Inflammatory macrophage (primary cell): Measurements from ENCODE around the gene CLTRN.
"Not testable (repeated sequence)": the region's sequence is repeated elsewhere in the genome, so short reads cannot be mapped to it uniquely, and the experiment has no call there.

Source experiments
- DNase-seq, 2 donors: peaks; one replicate each; pipeline ENCODE4 v3.0.0-alpha.2; 2020 to 2022

Gene CLTRN

GRCh38 chrX:15647510-15647909, 17.1 kb downstream of the CLTRN start:
- DNase-seq = not testable (repeated sequence)

- no peak for DNase-seq
These were observed 18.1 kb downstream of the CLTRN start for GRCh38 chrX:15646543-15646942.

- DNase-seq = no peak
These were observed 18.6 kb downstream of the CLTRN start for GRCh38 chrX:15646031-15646430.

GRCh38 chrX:15645266-15645665, 19.3 kb downstream of the CLTRN start:
- DNase-seq = no peak

- no peak for DNase-seq
These were observed 20.1 kb downstream of the CLTRN start for GRCh38 chrX:15644560-15644872.

GRCh38 chrX:15643786-15644559, 20.6 kb downstream of the CLTRN start:
- DNase-seq = no peak

GRCh38 chrX:15631637-15632036, 33.0 kb downstream of the CLTRN start:
- DNase-seq = no peak

- no peak for DNase-seq
These were observed 41.6 kb downstream of the CLTRN start for GRCh38 chrX:15623054-15623453.

- no peak for DNase-seq
These were observed 45.4 kb downstream of the CLTRN start for GRCh38 chrX:15619053-15619755.

- DNase-seq = no peak
These were observed 47.5 kb downstream of the CLTRN start for GRCh38 chrX:15617111-15617510.

- no peak for DNase-seq
These were observed 48.1 kb downstream of the CLTRN start for GRCh38 chrX:15616531-15616930.

GRCh38 chrX:15607067-15607466, 57.5 kb downstream of the CLTRN start:
- DNase-seq = no peak

GRCh38 chrX:15606136-15606535, 58.5 kb downstream of the CLTRN start:
- DNase-seq = no peak

- no peak for DNase-seq
These were observed 59.4 kb downstream of the CLTRN start for GRCh38 chrX:15605226-15605625.

- DNase-seq = no peak
These were observed 61.8 kb downstream of the CLTRN start for GRCh38 chrX:15602761-15603160.

- DNase-seq = no peak
These were observed 62.7 kb downstream of the CLTRN start for GRCh38 chrX:15601932-15602331.

- no peak for DNase-seq
These were observed 63.9 kb downstream of the CLTRN start, which contains the start of gene ACE2 for GRCh38 chrX:15600745-15601144. Gene ACE2 (minus strand): TSS chrX:15600960. CDS start chrX:15600911, 49 bp downstream.

- DNase-seq = no peak
These were observed 64.6 kb downstream of the CLTRN start for GRCh38 chrX:15600049-15600448.

- DNase-seq = no peak
These were observed 65.1 kb downstream of the CLTRN start for GRCh38 chrX:15599461-15599860.

GRCh38 chrX:15598026-15598425, 66.6 kb downstream of the CLTRN start:
- no peak for DNase-seq

GRCh38 chrX:15594371-15594770, 70.2 kb downstream of the CLTRN start:
- no peak for DNase-seq

- no peak for DNase-seq
These were observed 84.5 kb downstream of the CLTRN start for GRCh38 chrX:15579778-15580747.
